Bronchial epithelial cell (primary cell): Measurements from ENCODE around the gene DNM3. TPM values are rescaled to one million over a fixed set of nuclear protein-coding genes. Genes with fewer than 3 reads are reported as not detected.

Experiments
- DNase-seq: peaks from one replicate; pipeline ENCODE4 v3.0.0-alpha.2; 2010; ENCODE audit warnings: low read depth
- FAIRE-seq: peaks from 2 replicates; lab custom pipeline; 2011; peaks lifted over from hg19 to GRCh38; lab: Jason Lieb, UNC
- H3K27me3 ChIP-seq: 2 replicates; pipeline ENCODE4 v1.5.1; 2011; ENCODE audit warnings: low read length; ENCODE audit not compliant: control insufficient read depth, insufficient read depth
- H3K36me3 ChIP-seq: 2 replicates; pipeline ENCODE4 v1.5.1; 2011; ENCODE audit warnings: low read length; ENCODE audit not compliant: control insufficient read depth, insufficient read depth
- H3K4me3 ChIP-seq: 2 replicates; pipeline ENCODE4 v1.5.1; 2011; ENCODE audit warnings: mild to moderate bottlenecking, low read depth, low read length, control low read depth
- CTCF ChIP-seq: IDR thresholded peaks from 2 replicates; pipeline ENCODE4 v1.5.1; 2011; ENCODE audit warnings: mild to moderate bottlenecking, moderate library complexity, low read length, control low read depth, inconsistent platforms; ENCODE audit not compliant: insufficient read depth, severe bottlenecking
- total RNA-seq: library from RNA; depleted of rRNA; stranded (reverse); fragments of >200 nt; gene quantifications from 2 replicates; pipeline ENCODE4 v1.2.1, GENCODE V29; 2014

The DNM3 gene
- total RNA-seq, 1 donor from 2014 or later: 1.3 TPM

- Histone ChIP-seq H3K4me3 (no peak overlapping the region), H3K27me3 (no peaks in the 10 kb centered on the region), H3K36me3 (no peaks in the 10 kb centered on the region)
- FAIRE-seq (no peak), DNase-seq (no peak)
- TF ChIP-seq CTCF: no peak
Observed at GRCh38 chr1:172408958-172409357, 567.7 kb downstream of the DNM3 start.

- H3K36me3 ChIP-seq: no peaks in the 10 kb centered on the region
- H3K4me3 ChIP-seq: no peak overlapping the region
- FAIRE-seq: no peak
Observed at GRCh38 chr1:172410027-172410426, 568.7 kb downstream of the DNM3 start.

GRCh38 chr1:172411791-172412338, 570.6 kb downstream of the DNM3 start:
- DNase-seq: peak; percentile 58
- H3K27me3 ChIP-seq: no peaks in the 10 kb centered on the region
- H3K36me3 ChIP-seq: no peaks in the 10 kb centered on the region
- no peak overlapping the region for H3K4me3 ChIP-seq
- no peak for FAIRE-seq
- TF ChIP-seq CTCF: no peak

More at GRCh38 chr1:172410027-172410426, 568.7 kb downstream of the DNM3 start:
- DNase-seq: no peak
- H3K27me3 ChIP-seq: no peaks in the 10 kb centered on the region
- TF ChIP-seq CTCF: no peak

GRCh38 chr1:172414331-172414730, 573.0 kb downstream of the DNM3 start:
- FAIRE-seq (no peak), DNase-seq (peak; percentile 58)
- no peak for TF ChIP-seq CTCF
- Histone ChIP-seq H3K36me3 (no peaks in the 10 kb centered on the region), H3K27me3 (no peaks in the 10 kb centered on the region), H3K4me3 (no peak overlapping the region)

- FAIRE-seq (no peak), DNase-seq (no peak)
- TF ChIP-seq CTCF: no peak
- Histone ChIP-seq H3K27me3 (no peaks in the 10 kb centered on the region), H3K36me3 (no peaks in the 10 kb centered on the region), H3K4me3 (no peak overlapping the region)
Observed at GRCh38 chr1:172416496-172417035, 575.3 kb downstream of the DNM3 start.

GRCh38 chr1:172417557-172417956, 576.3 kb downstream of the DNM3 start:
- H3K27me3 ChIP-seq: no peaks in the 10 kb centered on the region
- peak; percentile 89 for DNase-seq
- no peak for FAIRE-seq
- H3K36me3 ChIP-seq: no peaks in the 10 kb centered on the region
- TF ChIP-seq CTCF: no peak
- H3K4me3 ChIP-seq: no peak overlapping the region
